HL-60 (cell line): ENCODE measurements around the gene NT5C2.
A peak's percentile ranks its signal among the peaks of the same experiment; 100 is the strongest.

Source experiments
- DNase-seq, 2 experiments: peaks; one replicate each; pipeline ENCODE4 v3.0.0-alpha.2; 2010 to 2020; ENCODE audit warnings: low read depth in 1 of 2, low spot score in 1 of 2
- H3K27ac ChIP-seq: fragments of 250-450 bp; sonication (Bioruptor Pico); replicated peaks from 2 replicates; pipeline ENCODE4 v1.5.1; 2020; ENCODE audit warnings: mild to moderate bottlenecking, moderate library complexity
- H3K27me3 ChIP-seq: fragments of 250-450 bp; sonication (Bioruptor Pico); 2 replicates; pipeline ENCODE4 v1.5.1; 2021; ENCODE audit warnings: mild to moderate bottlenecking, moderate library complexity; ENCODE audit not compliant: insufficient read depth, poor library complexity, severe bottlenecking
- H3K4me3 ChIP-seq: replicated peaks from 2 replicates; pipeline ENCODE4 v1.5.1; 2011; ENCODE audit warnings: mild to moderate bottlenecking, control low read depth, low read length; ENCODE audit not compliant: insufficient read depth
- CTCF ChIP-seq: IDR thresholded peaks from one replicate; pipeline ENCODE4 v1.5.1; 2011; ENCODE audit warnings: low read length, control low read depth, inconsistent platforms; ENCODE audit not compliant: insufficient read depth
- GABPA ChIP-seq: IDR thresholded peaks from 2 replicates; pipeline ENCODE4 v1.6.1; 2012; ENCODE audit warnings: low read depth
- POLR2AphosphoS5 ChIP-seq: IDR thresholded peaks from 2 replicates; pipeline ENCODE4 v1.6.1; 2012; ENCODE audit warnings: low read depth
- SPI1 ChIP-seq: IDR thresholded peaks from 2 replicates; pipeline ENCODE4 v1.6.1; 2012; ENCODE audit warnings: low read depth, mild to moderate bottlenecking, borderline replicate concordance
- TF ChIP-seq, protein P1 (sequence below): IDR thresholded peaks from 2 replicates; pipeline ENCODE4 v1.6.1; 2012; ENCODE audit warnings: low read depth; ENCODE audit not compliant: insufficient replicate concordance

The NT5C2 gene

GRCh38 chr10:103197174-103197573, 4.1 kb upstream of the NT5C2 start:
- TF ChIP-seq SPI1 = no peak
- TF ChIP-seq POLR2AphosphoS5 = peak; percentile 52; the same call in 1 of the 2 replicates
- DNase-seq = peak; percentile 80 to 83
- H3K27ac ChIP-seq = peak overlapping the region; percentile 89
- peak overlapping the region; percentile 9; the same call in 1 of the 2 replicates for H3K4me3 ChIP-seq
- no peaks in the 10 kb centered on the region for H3K27me3 ChIP-seq

DNA sequence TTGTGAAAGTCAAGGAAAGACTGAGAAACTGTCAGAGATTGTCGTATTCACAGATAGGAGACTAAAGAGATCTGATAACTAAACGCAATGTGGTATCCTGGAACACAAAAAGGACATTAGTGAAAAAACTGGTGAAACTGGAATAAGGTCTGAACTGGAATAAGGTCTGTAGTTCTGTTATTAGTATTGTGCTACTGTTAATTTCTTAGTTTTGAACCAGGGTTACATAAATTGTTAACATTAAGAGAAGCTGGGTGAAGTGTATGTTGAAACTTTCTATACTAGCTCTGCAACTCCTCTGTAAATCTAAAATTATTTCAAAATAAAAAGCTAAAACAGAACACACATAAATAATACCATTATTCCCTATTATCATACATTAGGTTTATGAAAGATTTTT, 3.4 kb upstream of the NT5C2 start:
- H3K27me3 ChIP-seq = no peaks in the 10 kb centered on the region
- peak overlapping the region; percentile 89 for H3K27ac ChIP-seq
- DNase-seq = no peak
- no peak overlapping the region for H3K4me3 ChIP-seq
- no peak for TF ChIP-seq POLR2AphosphoS5
- TF ChIP-seq GABPA = no peak
- no peak for TF ChIP-seq SPI1
- no peak for TF ChIP-seq CTCF
- TF ChIP-seq, protein P1, sequence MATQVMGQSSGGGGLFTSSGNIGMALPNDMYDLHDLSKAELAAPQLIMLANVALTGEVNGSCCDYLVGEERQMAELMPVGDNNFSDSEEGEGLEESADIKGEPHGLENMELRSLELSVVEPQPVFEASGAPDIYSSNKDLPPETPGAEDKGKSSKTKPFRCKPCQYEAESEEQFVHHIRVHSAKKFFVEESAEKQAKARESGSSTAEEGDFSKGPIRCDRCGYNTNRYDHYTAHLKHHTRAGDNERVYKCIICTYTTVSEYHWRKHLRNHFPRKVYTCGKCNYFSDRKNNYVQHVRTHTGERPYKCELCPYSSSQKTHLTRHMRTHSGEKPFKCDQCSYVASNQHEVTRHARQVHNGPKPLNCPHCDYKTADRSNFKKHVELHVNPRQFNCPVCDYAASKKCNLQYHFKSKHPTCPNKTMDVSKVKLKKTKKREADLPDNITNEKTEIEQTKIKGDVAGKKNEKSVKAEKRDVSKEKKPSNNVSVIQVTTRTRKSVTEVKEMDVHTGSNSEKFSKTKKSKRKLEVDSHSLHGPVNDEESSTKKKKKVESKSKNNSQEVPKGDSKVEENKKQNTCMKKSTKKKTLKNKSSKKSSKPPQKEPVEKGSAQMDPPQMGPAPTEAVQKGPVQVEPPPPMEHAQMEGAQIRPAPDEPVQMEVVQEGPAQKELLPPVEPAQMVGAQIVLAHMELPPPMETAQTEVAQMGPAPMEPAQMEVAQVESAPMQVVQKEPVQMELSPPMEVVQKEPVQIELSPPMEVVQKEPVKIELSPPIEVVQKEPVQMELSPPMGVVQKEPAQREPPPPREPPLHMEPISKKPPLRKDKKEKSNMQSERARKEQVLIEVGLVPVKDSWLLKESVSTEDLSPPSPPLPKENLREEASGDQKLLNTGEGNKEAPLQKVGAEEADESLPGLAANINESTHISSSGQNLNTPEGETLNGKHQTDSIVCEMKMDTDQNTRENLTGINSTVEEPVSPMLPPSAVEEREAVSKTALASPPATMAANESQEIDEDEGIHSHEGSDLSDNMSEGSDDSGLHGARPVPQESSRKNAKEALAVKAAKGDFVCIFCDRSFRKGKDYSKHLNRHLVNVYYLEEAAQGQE = no peak

GRCh38 chr10:103193820-103194529, 903 bp upstream of the NT5C2 start:
- DNase-seq = peak in 1 of 2 experiments; percentile 69
- Histone ChIP-seq H3K27ac (peak overlapping the region; percentile 13), H3K27me3 (no peaks in the 10 kb centered on the region), H3K4me3 (no peak overlapping the region; the same call in 1 of the 2 replicates)
- no peak for TF ChIP-seq POLR2AphosphoS5
- TF ChIP-seq CTCF = no peak
- TF ChIP-seq, protein P1 = no peak
- no peak for TF ChIP-seq GABPA

DNA sequence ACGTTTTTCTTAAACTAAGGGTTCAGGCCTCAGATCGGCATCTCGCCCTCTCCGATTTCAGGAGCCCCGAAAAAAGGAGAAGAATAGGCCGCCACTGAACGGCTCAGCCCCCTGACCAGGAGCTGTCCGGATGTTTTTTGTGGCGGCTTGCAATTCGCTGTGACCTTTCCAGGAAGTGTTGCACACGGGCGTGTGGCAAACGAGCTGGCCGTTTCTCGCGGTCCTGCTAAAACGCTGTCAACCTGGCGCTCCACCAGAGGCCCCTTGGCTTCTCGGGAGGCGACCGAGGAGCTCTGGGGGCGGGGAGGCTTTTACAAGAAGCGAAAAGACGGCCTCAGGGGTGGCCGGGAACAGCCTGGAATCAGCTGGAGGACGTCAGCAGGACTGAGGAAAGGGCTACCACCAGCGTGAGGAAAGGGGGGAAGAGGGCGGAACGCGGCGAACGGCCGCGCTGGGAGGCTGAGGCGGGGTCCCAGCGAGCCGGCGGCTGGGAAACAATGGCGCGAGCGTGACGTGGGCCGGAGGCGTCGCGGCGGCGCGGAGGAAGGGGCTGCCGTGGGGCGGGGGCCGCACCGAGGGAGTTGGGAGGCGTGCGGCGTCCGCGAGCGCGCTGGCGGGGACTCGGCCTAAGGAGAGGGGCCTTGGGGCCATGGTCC, 493 bp downstream of the NT5C2 start:
- TF ChIP-seq CTCF (no peak), GABPA (peak; percentile 25; the same call in 1 of the 2 replicates), POLR2AphosphoS5 (peak; percentile 78)
- TF ChIP-seq, protein P1 = peak; percentile 55
- Histone ChIP-seq H3K4me3 (peak overlapping the region; percentile 69), H3K27ac (peak overlapping the region; percentile 94), H3K27me3 (no peaks in the 10 kb centered on the region)
- peak; percentile 73 to 94 for DNase-seq
